GM12878 (cell line): ENCODE data around the gene FAM118B. TPM values are rescaled to one million over a fixed set of nuclear protein-coding genes. Genes with fewer than 3 reads are reported as not detected.

Experiments
- ATAC-seq: fragments of 200-7000 bp; cut with Tn5 transposase; 3 replicates; pipeline ENCODE4 v1.9.1; 2020; ENCODE audit warnings: mild to moderate bottlenecking, moderate library complexity
- BruUV-seq: library from RNA; stranded (reverse); fragments of 400-500 nt; replicated peaks from 2 replicates; lab custom pipeline; 2021; lab: Mats Ljungman, UMichigan
- CTCF ChIA-PET: fragments of 300-600 bp; sonication (Branson Sonifier 250); formaldehyde crosslinking; extraction: SDS; loops from one replicate; lab custom pipeline; 2021; ENCODE audit warnings: inconsistent platforms; lab: Yijun Ruan, JAX
- POLR2A ChIA-PET: fragments of 350-600 bp; formaldehyde crosslinking; extraction: SDS; loops from one replicate; lab custom pipeline; 2021; ENCODE audit warnings: inconsistent platforms; lab: Charles Lee
- RAD21 ChIA-PET: fragments of 300-600 bp; sonication (Branson Sonifier 250); formaldehyde crosslinking; loops from one replicate; lab custom pipeline; 2023; ENCODE audit warnings: antibody characterized with exemption; ENCODE audit not compliant: unreplicated experiment; lab: Charles Lee
- SMC1A ChIA-PET: fragments of 300-600 bp; sonication (Branson Sonifier 250); formaldehyde crosslinking; loops from one replicate; lab custom pipeline; 2023; ENCODE audit not compliant: unreplicated experiment, uncharacterized antibody; lab: Charles Lee
- DNase-seq: peaks from one replicate; pipeline ENCODE4 v3.0.0-alpha.2; 2011; ENCODE audit warnings: low read depth, low spot score
- FAIRE-seq: peaks from 3 replicates; lab custom pipeline; 2011; peaks lifted over from hg19 to GRCh38; lab: Jason Lieb, UNC
- H2AFZ ChIP-seq: 2 replicates; pipeline ENCODE4 v1.6.0; 2011; ENCODE audit warnings: low read depth, low read length, control low read depth; ENCODE audit not compliant: control insufficient read depth
- H3K27ac ChIP-seq: 2 replicates; pipeline ENCODE4 v1.5.1; 2011; ENCODE audit warnings: control low read depth; ENCODE audit not compliant: control insufficient read depth, insufficient read depth
- H3K27me3 ChIP-seq, 2 experiments: replicated peaks in 1 of 2; 2 replicates each; pipeline versions ENCODE4 v1.6.0 to v1.6.1; 2011; ENCODE audit warnings: low read length in 1 of 2; ENCODE audit not compliant: control insufficient read depth in 2 of 2, insufficient read depth in 2 of 2
- H3K36me3 ChIP-seq, 2 experiments: 2 replicates each; pipeline ENCODE4 v1.5.1; 2011; ENCODE audit warnings: low read length in 1 of 2; ENCODE audit not compliant: control insufficient read depth in 2 of 2, insufficient read depth in 2 of 2
- H3K4me1 ChIP-seq: 2 replicates; pipeline ENCODE4 v1.6.1; 2011; ENCODE audit warnings: mild to moderate bottlenecking, low read length, moderate library complexity, mixed read lengths; ENCODE audit not compliant: control insufficient read depth, insufficient read depth
- H3K4me2 ChIP-seq: 2 replicates; pipeline ENCODE4 v1.6.0; 2011; ENCODE audit warnings: control low read depth; ENCODE audit not compliant: control insufficient read depth, insufficient read depth
- H3K4me3 ChIP-seq: fragments of 200-600 bp; sonication (generic); 2 replicates; pipeline ENCODE4 v1.5.1; 2016
- H3K79me2 ChIP-seq: 2 replicates; pipeline ENCODE4 v1.6.0; 2011; ENCODE audit warnings: low read length; ENCODE audit not compliant: control insufficient read depth, insufficient read depth
- H3K9ac ChIP-seq: 2 replicates; pipeline ENCODE4 v1.8.0; 2011; ENCODE audit warnings: low read length, control low read depth, mixed read lengths; ENCODE audit not compliant: control insufficient read depth, insufficient read depth
- H3K9me3 ChIP-seq: replicated peaks from 3 replicates; pipeline ENCODE4 v1.5.1; 2011; ENCODE audit warnings: mild to moderate bottlenecking, low read length; ENCODE audit not compliant: control insufficient read depth, insufficient read depth
- H4K20me1 ChIP-seq: 2 replicates; pipeline ENCODE4 v1.6.0; 2011; ENCODE audit not compliant: control insufficient read depth, insufficient read depth
- BCL11A ChIP-seq: IDR thresholded peaks from 2 replicates; pipeline ENCODE4 v1.6.1; 2011; ENCODE audit warnings: low read depth, low read length
- BHLHE40 ChIP-seq, 2 experiments: fragments of 450-650 bp in 1 of 2; IDR thresholded peaks; 2 replicates each; pipeline ENCODE4 v1.6.1; 2011 to 2017; ENCODE audit warnings: low read depth in 2 of 2, borderline replicate concordance in 1 of 2, improper control_type of control experiment in 1 of 2, low read length in 1 of 2, mild to moderate bottlenecking in 1 of 2
- EP300 ChIP-seq, 2 experiments: fragments of 150-350 bp in 1 of 2; IDR thresholded peaks; 2 replicates each; pipeline ENCODE4 v1.6.1; 2011 to 2012; ENCODE audit warnings: low read depth in 2 of 2, low read length in 2 of 2, borderline replicate concordance in 1 of 2, improper control_type of control experiment in 1 of 2, inconsistent platforms in 1 of 2; ENCODE audit not compliant: control insufficient read depth in 1 of 2
- FOS ChIP-seq: IDR thresholded peaks from 3 replicates; pipeline ENCODE4 v1.6.1; 2011; ENCODE audit warnings: borderline replicate concordance; ENCODE audit not compliant: insufficient read length; ENCODE audit errors: extremely low read depth
- SP1 ChIP-seq: IDR thresholded peaks from one replicate; pipeline ENCODE4 v1.6.1; 2011; ENCODE audit warnings: low read depth, low read length
- WRNIP1 ChIP-seq: IDR thresholded peaks from 2 replicates; pipeline ENCODE4 v1.6.1; 2011; ENCODE audit warnings: low read depth, low read length, improper control_type of control experiment, borderline replicate concordance
- WGBS: methylation state at CpG from one replicate; pipeline ENCODE4 v1.1.6; 2016; ENCODE audit warnings: low lambda C conversion rate; ENCODE audit not compliant: insufficient replicate concordance, insufficient coverage; ENCODE audit errors: missing lambda C conversion rate; 5-methylcytosine and 5-hydroxymethylcytosine counted together
- in situ Hi-C: fragments of 300-500 bp; cut with MboI; formaldehyde crosslinking; loops from 9 replicates; pipeline ENCODE4 v1.14.3; 2018; ENCODE audit warnings: mixed read lengths
- intact Hi-C: fragments of 100-400 bp; cut with micrococcal nuclease; formaldehyde crosslinking; loops from one replicate; pipeline ENCODE4 v1.14.2; 2022; ENCODE audit not compliant: unreplicated experiment
- polyA plus RNA-seq, 11 experiments: library from polyadenylated mRNA; depleted of rRNA in 4 of 11; unstranded in 6 of 11; stranded (reverse) in 5 of 11; fragments of >200 nt; fragmentation: Nextera tagmentation in 4 of 11; fragmentation: Illumina TruSeq in 1 of 11; extraction: Ambion mirVana in 4 of 11; extraction: Trizol in 1 of 11; gene quantifications; 1 replicate in 1 of 11; 2 replicates in 10 of 11; pipeline versions ENCODE4 v1.2.1 to v1.2.3, GENCODE V29; 2011 to 2016; ENCODE audit warnings: inconsistent platforms in 2 of 11, missing spikeins in 2 of 11, low read depth in 1 of 11
- total RNA-seq, 4 experiments: library from RNA; depleted of rRNA in 3 of 4; stranded (reverse); fragments of >200 nt in 3 of 4; fragmentation: Illumina TruSeq in 1 of 4; extraction: Trizol in 1 of 4; gene quantifications; 2 replicates each; pipeline versions ENCODE4 v1.2.1 to v1.2.3, GENCODE V29; 2013 to 2021
- TF ChIP-seq, protein P1 (sequence below), 3 experiments: IDR thresholded peaks in 2 of 3; conservative IDR thresholded peaks in 1 of 3; 2 replicates each; pipeline ENCODE4 v1.5.1; 2011; ENCODE audit warnings: low read depth in 3 of 3, low read length in 3 of 3, mild to moderate bottlenecking in 3 of 3, control low read depth in 2 of 3, moderate library complexity in 2 of 3, inconsistent platforms in 1 of 3, mixed read lengths in 1 of 3; ENCODE audit not compliant: control insufficient read depth in 2 of 3, insufficient read depth in 1 of 3; ENCODE audit errors: extremely low read depth in 1 of 3

Gene FAM118B
- total and polyA plus RNA-seq, 10 of the 15 experiments (the other 5 are each of a cell fraction or from before 2014, with no cell fraction given): 12.8 to 29.7 (median 16.5) TPM

DNA sequence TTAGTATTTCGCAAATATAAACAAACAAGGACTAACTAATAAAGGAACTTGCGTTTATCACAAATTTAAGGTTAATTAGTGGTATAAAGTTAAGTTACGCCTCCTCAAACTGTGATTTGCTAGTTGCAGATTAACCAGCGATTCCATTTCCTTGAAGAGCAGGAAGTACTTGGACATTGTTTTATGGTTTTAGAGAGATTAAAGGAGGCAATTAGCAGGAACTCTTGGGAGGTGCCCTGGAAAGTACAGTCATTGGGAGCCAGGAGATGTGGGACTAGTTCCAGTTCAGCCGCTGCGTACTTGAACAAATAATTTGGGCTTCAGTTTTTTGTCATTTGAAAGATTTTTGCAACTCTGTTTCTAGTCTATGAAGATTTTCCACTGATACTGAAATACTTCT, 3.3 kb downstream of the FAM118B start:
- 76% methylated on average over 6 of the region's 6 CpGs for WGBS
- intact Hi-C loops (loop anchor here (5.0 kb wide), 1 partner anchor 52 kb away; the partner anchor contains the start of genes FOXRED1 and SRPRA), in situ Hi-C loops (no loop called here)
- ATAC-seq (no peak), DNase-seq (no peak), FAIRE-seq (no peak)
- no peak overlapping the region for H3K27ac ChIP-seq
- H3K4me2 ChIP-seq: no peak overlapping the region
- RAD21 ChIA-PET: no interaction called here
- H3K27me3 ChIP-seq: no peaks in the 10 kb centered on the region
- peaks cover 4% of the 10 kb centered on the region for H3K4me1 ChIP-seq
- no peak overlapping the region for H2AFZ ChIP-seq
- TF ChIP-seq SP1 (no peak), FOS (no peak), WRNIP1 (no peak), BCL11A (no peak), BHLHE40 (IDR thresholded peaks at IDR 0.05; ENCODE audit: borderline replicate concordance in 1 of 2, low read depth in 2 of 2, low read length in 1 of 2) (no peak), EP300 (IDR thresholded peaks at IDR 0.05; ENCODE audit: borderline replicate concordance in 1 of 2, control insufficient read depth in 1 of 2, low read depth in 2 of 2, low read length in 2 of 2) (no peak)
- TF ChIP-seq, protein P1, sequence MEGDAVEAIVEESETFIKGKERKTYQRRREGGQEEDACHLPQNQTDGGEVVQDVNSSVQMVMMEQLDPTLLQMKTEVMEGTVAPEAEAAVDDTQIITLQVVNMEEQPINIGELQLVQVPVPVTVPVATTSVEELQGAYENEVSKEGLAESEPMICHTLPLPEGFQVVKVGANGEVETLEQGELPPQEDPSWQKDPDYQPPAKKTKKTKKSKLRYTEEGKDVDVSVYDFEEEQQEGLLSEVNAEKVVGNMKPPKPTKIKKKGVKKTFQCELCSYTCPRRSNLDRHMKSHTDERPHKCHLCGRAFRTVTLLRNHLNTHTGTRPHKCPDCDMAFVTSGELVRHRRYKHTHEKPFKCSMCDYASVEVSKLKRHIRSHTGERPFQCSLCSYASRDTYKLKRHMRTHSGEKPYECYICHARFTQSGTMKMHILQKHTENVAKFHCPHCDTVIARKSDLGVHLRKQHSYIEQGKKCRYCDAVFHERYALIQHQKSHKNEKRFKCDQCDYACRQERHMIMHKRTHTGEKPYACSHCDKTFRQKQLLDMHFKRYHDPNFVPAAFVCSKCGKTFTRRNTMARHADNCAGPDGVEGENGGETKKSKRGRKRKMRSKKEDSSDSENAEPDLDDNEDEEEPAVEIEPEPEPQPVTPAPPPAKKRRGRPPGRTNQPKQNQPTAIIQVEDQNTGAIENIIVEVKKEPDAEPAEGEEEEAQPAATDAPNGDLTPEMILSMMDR (IDR thresholded peaks at IDR 0.05 in 2 of 3, conservative IDR thresholded peaks at IDR 0.05 in 1 of 3; ENCODE audit: control insufficient read depth in 2 of 3, extremely low read depth in 1 of 3, insufficient read depth in 1 of 3, low read depth in 3 of 3, low read length in 3 of 3): no peak
- SMC1A ChIA-PET: no interaction called here
- H3K9me3 ChIP-seq: no peaks in the 10 kb centered on the region
- peaks cover 19% of the 10 kb centered on the region for H3K79me2 ChIP-seq
- CTCF ChIA-PET: interaction anchor here (0.6 kb wide), 1 partner anchor 22 kb away, joined by 3 read pairs; no protein-coding TSS in a partner anchor
- H3K4me3 ChIP-seq: no peak overlapping the region
- POLR2A ChIA-PET: interaction anchor here (0.7 kb wide), 2 partner anchors 100 to 391 kb away, joined by 3 to 5 read pairs; no protein-coding TSS in a partner anchor
- BruUV-seq: no TSS peak
- H4K20me1 ChIP-seq: no peaks in the 10 kb centered on the region
- no peak overlapping the region for H3K9ac ChIP-seq
- no peaks in the 10 kb centered on the region for H3K36me3 ChIP-seq
